Stimulated activated CD8-positive, alpha-beta memory T cell treated with anti-CD3 and anti-CD28 coated beads, Interleukin-15, amount 100 ng/mL, for 1 hour (primary cell): Measurements from ENCODE around the gene PLEKHJ1.

Source experiments
- DNase-seq: peaks from one replicate; pipeline ENCODE4 v3.0.0-alpha.2; 2020; ENCODE audit warnings: low read depth

PLEKHJ1 gene

GRCh38 chr19:2197270-2197669, 38.9 kb downstream of the PLEKHJ1 start:
- no peak for DNase-seq

GRCh38 chr19:2195914-2196313, 40.2 kb downstream of the PLEKHJ1 start:
- no peak for DNase-seq

- no peak for DNase-seq
Observed at GRCh38 chr19:2195361-2195760, 40.8 kb downstream of the PLEKHJ1 start.

- no peak for DNase-seq
Observed at GRCh38 chr19:2194513-2195078, 41.5 kb downstream of the PLEKHJ1 start.

- DNase-seq = no peak
Observed at GRCh38 chr19:2193807-2194206, 42.3 kb downstream of the PLEKHJ1 start.

GRCh38 chr19:2192862-2193261, 43.3 kb downstream of the PLEKHJ1 start:
- no peak for DNase-seq

- no peak for DNase-seq
Observed at GRCh38 chr19:2191456-2192310, 44.4 kb downstream of the PLEKHJ1 start.

- DNase-seq = no peak
Observed at GRCh38 chr19:2190848-2191455, 45.2 kb downstream of the PLEKHJ1 start.

GRCh38 chr19:2189880-2190279, 46.2 kb downstream of the PLEKHJ1 start:
- no peak for DNase-seq

GRCh38 chr19:2188708-2189385, 47.3 kb downstream of the PLEKHJ1 start:
- no peak for DNase-seq

GRCh38 chr19:2187159-2187558, 49.0 kb downstream of the PLEKHJ1 start:
- DNase-seq = no peak

GRCh38 chr19:2186071-2186846, 49.9 kb downstream of the PLEKHJ1 start:
- no peak for DNase-seq

- DNase-seq = no peak
Observed at GRCh38 chr19:2185734-2186070, 50.4 kb downstream of the PLEKHJ1 start.

GRCh38 chr19:2184422-2184975, 51.6 kb downstream of the PLEKHJ1 start:
- no peak for DNase-seq
